Cardiac muscle cell (in vitro differentiated cells and primary cell): ENCODE measurements around the gene SMYD3. TPM values are rescaled to one million over a fixed set of nuclear protein-coding genes. Genes with fewer than 3 reads are reported as not detected.
A peak's percentile ranks its signal among the peaks of the same experiment; 100 is the strongest.

ENCODE experiments used
- DNase-seq, 2 donors: peaks; one replicate each; pipeline versions ENCODE4 v3.0.0 to v3.0.0-alpha.2; 2010 to 2017; ENCODE audit warnings: low read depth in 1 of 2, low spot score in 1 of 2
- H3K27ac ChIP-seq: fragments of 200-600 bp; sonication (generic); 2 replicates; pipeline ENCODE4 v1.5.1; 2016
- H3K27me3 ChIP-seq: fragments of 200-600 bp; sonication (generic); 2 replicates; pipeline ENCODE4 v1.6.0; 2016; ENCODE audit warnings: control low read depth
- H3K36me3 ChIP-seq: fragments of 200-600 bp; sonication (generic); 2 replicates; pipeline ENCODE4 v1.5.1; 2016; ENCODE audit warnings: control low read depth
- H3K4me1 ChIP-seq: fragments of 200-600 bp; sonication (generic); 2 replicates; pipeline ENCODE4 v1.8.1; 2017; ENCODE audit warnings: low read depth, mild to moderate bottlenecking, mixed run types
- H3K4me3 ChIP-seq: fragments of 200-600 bp; sonication (generic); 2 replicates; pipeline ENCODE4 v1.5.1; 2016; ENCODE audit warnings: mild to moderate bottlenecking
- H3K9me3 ChIP-seq: fragments of 200-600 bp; sonication (generic); 2 replicates; pipeline ENCODE4 v1.5.1; 2017; ENCODE audit warnings: low read depth, mild to moderate bottlenecking, control low read depth
- polyA plus RNA-seq: library from polyadenylated mRNA; unstranded; fragments of >200 nt; fragmentation: Nextera tagmentation; extraction: Ambion mirVana; gene quantifications from 2 replicates; pipeline ENCODE4 v1.2.1, GENCODE V29; 2016
- total RNA-seq: library from RNA; depleted of rRNA; stranded (reverse); fragments of >200 nt; gene quantifications from 2 replicates; pipeline ENCODE4 v1.2.3, GENCODE V29; 2016
- TF ChIP-seq, protein P1 (sequence below): IDR thresholded peaks from 2 replicates; pipeline ENCODE4 v1.5.1; 2012; ENCODE audit warnings: low read depth, mild to moderate bottlenecking, low read length

SMYD3 gene
- total and polyA plus RNA-seq, 2 experiments from 2014 or later = 47.2 to 50.8 TPM

DNA sequence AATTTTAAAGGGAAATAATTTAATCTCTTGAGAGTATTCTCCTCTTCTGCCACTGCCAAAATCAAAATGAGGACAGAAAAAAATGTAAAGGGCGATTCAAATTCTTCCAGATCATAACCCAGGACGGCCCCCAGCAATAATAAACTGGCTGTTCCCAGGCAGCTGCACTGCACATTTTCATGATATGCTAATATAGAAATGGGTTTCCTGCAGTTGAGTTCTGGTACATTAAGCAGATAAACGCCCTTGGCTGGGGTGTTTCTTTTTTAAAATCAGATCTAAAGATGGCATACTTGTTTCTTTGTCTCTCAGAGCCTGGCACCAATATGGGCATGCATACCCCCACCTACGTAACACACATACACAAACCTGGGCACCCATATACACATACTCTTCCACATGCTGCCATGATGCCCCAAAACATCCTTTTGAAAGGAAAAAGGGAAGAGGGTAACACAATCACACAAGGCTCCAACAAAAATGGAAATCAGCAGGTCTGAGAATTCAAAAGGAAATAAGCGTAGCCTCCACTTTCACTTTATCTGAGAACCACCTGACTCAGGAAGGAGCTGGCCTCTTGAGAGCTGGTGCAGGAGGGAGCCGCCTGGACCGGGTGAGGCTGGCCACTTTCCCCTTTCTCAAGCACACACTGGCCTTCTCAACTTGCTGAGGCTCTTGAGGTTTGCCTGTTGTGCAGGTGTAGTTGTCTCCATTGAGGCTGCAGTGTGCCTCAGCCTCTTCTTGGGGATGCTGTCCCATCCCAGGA, 698.9 kb downstream of the SMYD3 start:
- no peak overlapping the region for H3K27ac ChIP-seq
- H3K36me3 ChIP-seq = no peaks in the 10 kb centered on the region
- no peaks in the 10 kb centered on the region for H3K9me3 ChIP-seq
- TF ChIP-seq, protein P1, sequence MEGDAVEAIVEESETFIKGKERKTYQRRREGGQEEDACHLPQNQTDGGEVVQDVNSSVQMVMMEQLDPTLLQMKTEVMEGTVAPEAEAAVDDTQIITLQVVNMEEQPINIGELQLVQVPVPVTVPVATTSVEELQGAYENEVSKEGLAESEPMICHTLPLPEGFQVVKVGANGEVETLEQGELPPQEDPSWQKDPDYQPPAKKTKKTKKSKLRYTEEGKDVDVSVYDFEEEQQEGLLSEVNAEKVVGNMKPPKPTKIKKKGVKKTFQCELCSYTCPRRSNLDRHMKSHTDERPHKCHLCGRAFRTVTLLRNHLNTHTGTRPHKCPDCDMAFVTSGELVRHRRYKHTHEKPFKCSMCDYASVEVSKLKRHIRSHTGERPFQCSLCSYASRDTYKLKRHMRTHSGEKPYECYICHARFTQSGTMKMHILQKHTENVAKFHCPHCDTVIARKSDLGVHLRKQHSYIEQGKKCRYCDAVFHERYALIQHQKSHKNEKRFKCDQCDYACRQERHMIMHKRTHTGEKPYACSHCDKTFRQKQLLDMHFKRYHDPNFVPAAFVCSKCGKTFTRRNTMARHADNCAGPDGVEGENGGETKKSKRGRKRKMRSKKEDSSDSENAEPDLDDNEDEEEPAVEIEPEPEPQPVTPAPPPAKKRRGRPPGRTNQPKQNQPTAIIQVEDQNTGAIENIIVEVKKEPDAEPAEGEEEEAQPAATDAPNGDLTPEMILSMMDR = no peak
- no peak overlapping the region for H3K4me3 ChIP-seq
- peaks cover 38% of the 10 kb centered on the region for H3K4me1 ChIP-seq
- no peak for DNase-seq
- H3K27me3 ChIP-seq = no peaks in the 10 kb centered on the region

DNA sequence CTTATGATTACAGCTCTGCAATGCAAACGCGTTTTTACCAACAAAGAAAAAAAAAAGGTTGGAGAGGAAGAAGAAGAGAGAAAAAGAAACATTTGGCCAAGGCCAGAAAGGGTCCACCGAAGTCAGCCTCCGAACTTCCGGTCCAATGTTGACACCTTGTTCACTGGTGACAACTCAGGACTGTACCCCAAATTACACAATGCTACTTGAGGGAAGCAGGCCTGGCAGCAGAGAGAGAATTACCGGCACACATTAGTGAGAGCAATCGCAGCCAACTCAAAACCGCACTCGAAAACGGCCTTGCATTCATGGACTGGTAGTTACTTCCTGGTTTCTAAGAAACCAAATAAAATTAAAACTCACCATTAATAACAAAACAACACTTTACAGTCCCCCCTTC, 699.8 kb downstream of the SMYD3 start:
- TF ChIP-seq, protein P1 = no peak
- no peaks in the 10 kb centered on the region for H3K36me3 ChIP-seq
- peak in 1 of 2 donors; percentile 47 for DNase-seq

DNA sequence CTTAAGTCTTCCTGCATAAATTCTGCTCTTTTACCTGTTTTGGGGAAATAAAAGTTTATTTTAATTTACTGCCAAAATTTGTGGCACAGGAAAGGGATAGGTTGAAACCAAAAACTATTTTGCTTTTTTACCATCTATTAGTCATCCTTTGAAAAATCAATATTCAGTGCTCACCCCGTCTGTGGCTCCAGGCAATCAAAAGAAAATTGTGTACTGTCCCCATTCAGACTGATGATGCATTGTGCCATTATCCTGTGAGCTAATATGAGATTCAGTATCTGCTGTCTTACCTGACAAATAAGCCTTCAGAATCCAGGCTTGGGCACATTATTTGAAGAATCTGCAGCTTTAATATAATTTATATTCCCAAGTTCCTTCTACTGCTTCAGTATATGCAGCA, 701.5 kb downstream of the SMYD3 start:
- Histone ChIP-seq H3K36me3 (no peaks in the 10 kb centered on the region), H3K9me3 (no peaks in the 10 kb centered on the region), H3K4me3 (no peak overlapping the region), H3K4me1 (peaks cover 40% of the 10 kb centered on the region), H3K27ac (no peak overlapping the region), H3K27me3 (no peaks in the 10 kb centered on the region)
- DNase-seq = no peak
- TF ChIP-seq, protein P1 = no peak

More for the DNA sequence above, 699.8 kb downstream of the SMYD3 start:
- Histone ChIP-seq H3K27ac (no peak overlapping the region), H3K4me3 (no peak overlapping the region), H3K9me3 (no peaks in the 10 kb centered on the region), H3K27me3 (no peaks in the 10 kb centered on the region), H3K4me1 (peaks cover 42% of the 10 kb centered on the region)

DNA sequence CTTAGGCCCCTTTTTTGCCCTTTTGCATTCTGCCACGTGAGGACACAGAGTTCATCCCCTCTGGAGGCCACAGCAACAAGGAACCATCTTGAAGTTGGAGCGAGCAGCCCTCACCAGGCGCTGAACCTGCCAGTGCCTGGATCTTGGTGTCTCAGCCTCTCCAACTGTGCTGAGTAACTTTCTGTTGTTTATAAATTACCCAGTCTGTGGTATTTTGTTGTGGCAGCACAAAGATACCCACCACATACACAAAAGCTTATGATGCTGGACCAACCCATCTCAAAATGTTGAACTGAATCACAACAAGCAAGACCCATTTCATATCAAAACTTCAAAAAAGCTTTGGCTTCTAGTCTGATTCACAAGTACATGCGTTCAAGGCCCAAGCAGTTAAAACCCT, 702.4 kb downstream of the SMYD3 start:
- H3K27ac ChIP-seq = no peak overlapping the region
- peaks cover 39% of the 10 kb centered on the region for H3K4me1 ChIP-seq
- DNase-seq = no peak
- TF ChIP-seq, protein P1 = no peak
- no peaks in the 10 kb centered on the region for H3K9me3 ChIP-seq
- H3K27me3 ChIP-seq = no peaks in the 10 kb centered on the region
- no peaks in the 10 kb centered on the region for H3K36me3 ChIP-seq
- H3K4me3 ChIP-seq = no peak overlapping the region

DNA sequence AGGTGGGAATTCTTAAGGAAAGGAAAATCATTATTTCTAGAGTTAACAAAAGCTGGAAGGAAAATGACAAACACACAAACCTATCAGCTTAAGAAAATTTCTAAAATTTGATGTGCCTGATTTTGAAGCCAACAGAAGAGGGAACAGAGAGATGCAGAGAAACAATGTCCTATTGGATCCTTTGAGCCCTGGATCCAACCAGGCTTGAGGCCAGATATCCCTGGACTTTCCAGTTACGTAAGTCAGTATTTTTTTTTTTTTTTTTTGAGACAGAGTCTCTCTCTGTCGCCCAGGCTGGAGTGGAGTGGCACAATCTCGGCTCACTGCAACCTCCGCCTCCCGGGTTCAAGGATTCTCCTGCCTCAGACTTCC, 703.4 kb downstream of the SMYD3 start:
- H3K27ac ChIP-seq = no peak overlapping the region
- H3K9me3 ChIP-seq = no peaks in the 10 kb centered on the region
- no peaks in the 10 kb centered on the region for H3K36me3 ChIP-seq
- H3K4me1 ChIP-seq = peaks cover 45% of the 10 kb centered on the region
- H3K4me3 ChIP-seq = no peak overlapping the region
- H3K27me3 ChIP-seq = no peaks in the 10 kb centered on the region
- no peak for DNase-seq
- TF ChIP-seq, protein P1 = no peak
